ENCODE data around the gene SLC25A14.

SLC25A14 gene

GRCh38 chrX:130385520-130385919 lies 45.8 kb downstream of the SLC25A14 start, which contains the start of gene GPR119:
Gene GPR119 (minus strand): TSS chrX:130385674. CDS start chrX:130385447, 227 bp downstream.
- no peak for DNase-seq

- DNase-seq, result no peak
Measured at GRCh38 chrX:130386408-130386808, 46.7 kb downstream of the SLC25A14 start.

GRCh38 chrX:130393451-130394074 lies 53.8 kb downstream of the SLC25A14 start:
- DNase-seq, result peak; percentile 40 to 65

- DNase-seq, result no peak
Measured at GRCh38 chrX:130395341-130395740, 55.6 kb downstream of the SLC25A14 start.

GRCh38 chrX:130401415-130402207 lies 61.9 kb downstream of the SLC25A14 start, which contains the start of gene RBMX2:
Gene RBMX2 (plus strand): TSS chrX:130401987. CDS start chrX:130402033, 46 bp downstream.
- DNase-seq, result peak; percentile 25 to 84

GRCh38 chrX:130402208-130402684 lies 62.5 kb downstream of the SLC25A14 start:
- no peak for DNase-seq

- DNase-seq, result no peak
Measured at GRCh38 chrX:130413415-130413814, 73.7 kb downstream of the SLC25A14 start.

GRCh38 chrX:130414800-130415199 lies 75.1 kb downstream of the SLC25A14 start:
- DNase-seq, result no peak

GRCh38 chrX:130415201-130415600 lies 75.5 kb downstream of the SLC25A14 start:
- no peak for DNase-seq

GRCh38 chrX:130416785-130417184 lies 77.1 kb downstream of the SLC25A14 start:
- DNase-seq, result no peak

- DNase-seq, result no peak
Measured at GRCh38 chrX:130418066-130418465, 78.3 kb downstream of the SLC25A14 start.

- no peak for DNase-seq
Measured at GRCh38 chrX:130418740-130419139, 79.0 kb downstream of the SLC25A14 start.

GRCh38 chrX:130419263-130419662 lies 79.5 kb downstream of the SLC25A14 start:
- no peak for DNase-seq

Measured in NCI-H526 (cell line).